Heart right ventricle (tissue), 16 donors: Measurements from ENCODE around the gene GLIPR1. TPM values are rescaled to one million over a fixed set of nuclear protein-coding genes. Genes with fewer than 3 reads are reported as not detected.
A peak's percentile ranks its signal among the peaks of the same experiment; 100 is the strongest.

ENCODE experiments used
- ATAC-seq, 8 donors: fragments of 200-7000 bp; cut with Tn5 transposase; one replicate each; pipeline ENCODE4 v1.9.1; 2020; ENCODE audit warnings: mild to moderate bottlenecking in 8 of 8, moderate library complexity in 8 of 8, moderate number of reproducible peaks in 1 of 8
- DNase-seq, 2 donors: peaks; one replicate each; pipeline ENCODE4 v3.0.0-alpha.2; 2020
- H3K27ac ChIP-seq, 10 donors: fragments of 200-600 bp; sonication (generic) in 2 of 10; one replicate each; pipeline versions ENCODE4 v1.5.0 to v1.8.0; 2020 to 2022; ENCODE audit warnings: mild to moderate bottlenecking in 3 of 10
- H3K27me3 ChIP-seq, 7 donors: fragments of 200-600 bp; one replicate each; pipeline ENCODE4 v1.8.0; 2021 to 2022; ENCODE audit warnings: mild to moderate bottlenecking in 2 of 7
- H3K36me3 ChIP-seq, 9 donors: fragments of 200-600 bp; sonication (generic) in 1 of 9; one replicate each; pipeline versions ENCODE4 v1.5.0 to v1.8.0; 2020 to 2022; ENCODE audit warnings: mild to moderate bottlenecking in 2 of 9
- H3K4me1 ChIP-seq, 9 donors: fragments of 200-600 bp; sonication (generic) in 1 of 9; one replicate each; pipeline versions ENCODE4 v1.5.0 to v1.8.0; 2020 to 2022; ENCODE audit warnings: mild to moderate bottlenecking in 4 of 9
- H3K4me3 ChIP-seq, 10 donors: fragments of 200-600 bp; sonication (generic) in 2 of 10; one replicate each; pipeline versions ENCODE4 v1.5.0 to v1.8.0; 2020 to 2022; ENCODE audit warnings: mild to moderate bottlenecking in 7 of 10, moderate library complexity in 2 of 10
- H3K9me3 ChIP-seq, 11 donors: fragments of 200-600 bp in 10 of 11; sonication (generic) in 2 of 11; one replicate each; pipeline versions ENCODE4 v1.5.0 to v1.8.0; 2013 to 2022; ENCODE audit warnings: mild to moderate bottlenecking in 2 of 11, control low read depth in 1 of 11, moderate library complexity in 1 of 11
- CTCF ChIP-seq, 9 donors: fragments of 200-600 bp; sonication (generic) in 2 of 9; IDR thresholded peaks; one replicate each; pipeline versions ENCODE4 v1.5.0 to v1.8.0; 2021 to 2022; ENCODE audit warnings: antibody characterized with exemption in 9 of 9, mild to moderate bottlenecking in 5 of 9, moderate library complexity in 1 of 9
- WGBS, 2 donors: extraction: QIAGEN DNeasy Blood & Tissue Kit; methylation state at CpG; one replicate each; pipeline ENCODE4 v1.1.7; 2013; ENCODE audit warnings: inconsistent platforms in 1 of 2; 5-methylcytosine and 5-hydroxymethylcytosine counted together
- intact Hi-C, 10 donors: fragments of 100-400 bp; cut with DNase I; formaldehyde crosslinking; loops; one replicate each; pipeline versions ENCODE4 v1.11.1 to v1.14.2; 2022
- polyA plus RNA-seq, 2 donors: library from polyadenylated mRNA; stranded (reverse); fragments of 200-250 nt; gene quantifications; one replicate each; pipeline ENCODE4 v1.2.3, GENCODE V29; 2013
- total RNA-seq, 10 donors: library from RNA; stranded (reverse); fragmentation: NEBNext Ultra II Directional in 3 of 10; extraction: Animal tissue kit (Norgen Biotek cat#: 25700) in 3 of 10; gene quantifications; one replicate each; pipeline versions ENCODE4 v1.2.1 to v1.2.4, GENCODE V29; 2021 to 2023
- donor health status: Arrhythmogenic right ventricular cardiomyopathy.
- donor health status: ischemic (EF 13 %, LVEDD 7.1; RV severe dilation, severe dysfunction).
- donor health status: healthy with polysubstance abuse.
- donor health status: DM: no; HTN: yes; CAD: no.
- donor health status: DM: no; HTN: no; CAD: no.
- donor health status: ischemic (EF 25% LVEDD 6.9; RV normal size, moderate dysfunction).
- donor health status: ischemic (EF 25% LVEDD 5.7; RV mildly dilated, moderate dysfunction).
- donor health status: healthy.
- donor health status: DM: yes; HTN: yes; CAD: no.
- donor health status: Ischemic cardiomyopathy.
- donor health status: ischemic (EF 35%, LVEDD 5.7; RV mildly dilated, moderate dysfunction).
- donor health status: nonischemic (EF 11% LVEDD 7.7; RV severe dilation, severe dysfunction).
- donor health status: DM: yes; HTN: yes; CAD: no.
- donor health status: PGD.
- donor health status: ischemic (EF 29% LVEDD 5.4; RV normal size, mild dysfunction).
- donor health status: nonischemic (EF 23%, LVEDD 6.1; RV moderate dilation, normal function).

Gene GLIPR1
- total and polyA plus RNA-seq, 12 donors = 2.0 to 25.6 (median 4.6) TPM

DNA sequence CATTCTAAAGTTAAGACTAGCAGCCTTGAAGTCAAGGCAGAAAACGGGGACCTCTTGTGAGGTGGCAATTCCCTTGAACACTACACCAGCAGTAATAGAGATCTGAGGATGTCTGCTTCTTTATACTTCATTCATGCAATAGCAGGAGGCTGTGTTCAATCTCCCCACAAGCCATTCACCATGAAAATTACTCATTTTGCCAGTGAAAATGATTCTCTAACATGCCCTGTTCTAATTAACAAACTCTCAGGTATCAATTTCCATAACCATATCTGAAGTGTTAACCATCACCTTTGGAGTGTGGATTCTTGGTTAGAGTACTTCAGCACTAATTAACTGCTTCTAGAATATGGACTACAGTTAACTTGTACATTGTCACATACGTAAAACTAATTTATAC lies 3.4 kb upstream of the GLIPR1 start:
- Histone ChIP-seq H3K36me3 (no peaks in the 10 kb centered on the region), H3K27ac (no peak overlapping the region), H3K27me3 (no peaks in the 10 kb centered on the region), H3K4me1 (peaks cover 0 to 50% (median 0%) of the 10 kb centered on the region in 9 donors), H3K4me3 (no peak overlapping the region), H3K9me3 (no peaks in the 10 kb centered on the region)
- WGBS, 2 donors = 76 to 85% methylated on average over 2 of the region's 2 CpGs
- intact Hi-C loops = no loop called here
- no peak for ATAC-seq
- no peak for TF ChIP-seq CTCF (IDR thresholded peaks at IDR 0.05)
- DNase-seq = no peak

GRCh38 chr12:75478116-75478794 lies 2.3 kb upstream of the GLIPR1 start:
- Histone ChIP-seq H3K27ac (peak overlapping the region in 3 of 10 donors; percentile 0 to 89 (median 59)), H3K9me3 (no peaks in the 10 kb centered on the region), H3K36me3 (no peaks in the 10 kb centered on the region), H3K27me3 (no peaks in the 10 kb centered on the region), H3K4me3 (no peak overlapping the region), H3K4me1 (peaks cover 0 to 52% (median 0%) of the 10 kb centered on the region in 9 donors)
- WGBS, 2 donors = 65 to 70% methylated on average over 5 of the region's 5 CpGs
- ATAC-seq (peak in 2 of 8 donors; percentile 35 to 36), DNase-seq (no peak)
- TF ChIP-seq CTCF (IDR thresholded peaks at IDR 0.05) = no peak
- intact Hi-C loops = loop anchor here in 1 of 10 donors (1.0 kb wide), 1 partner anchor 30 kb away; no protein-coding TSS in a partner anchor

- Histone ChIP-seq H3K36me3 (no peaks in the 10 kb centered on the region), H3K4me1 (peaks cover 0 to 69% (median 0%) of the 10 kb centered on the region in 9 donors), H3K27ac (peak overlapping the region in 8 of 10 donors; percentile 23 to 89 (median 58)), H3K4me3 (peak overlapping the region in 9 of 10 donors; percentile 24 to 58 (median 48)), H3K27me3 (no peaks in the 10 kb centered on the region), H3K9me3 (no peaks in the 10 kb centered on the region)
- peak in 6 of 8 donors; percentile 21 to 50 (median 36) for ATAC-seq
- no peak for TF ChIP-seq CTCF (IDR thresholded peaks at IDR 0.05)
- DNase-seq = no peak
- intact Hi-C loops = loop anchor here in 4 of 10 donors (5.0 to 10.0 kb wide), 4 partner anchors 85 to 785 kb away; partner anchors contain the start of genes GLIPR1L2 (in 3 of the 4), CAPS2 (in 2 of the 4) and GLIPR1L1 (in 2 of the 4)
- 16 to 40% methylated on average over 2 of the region's 2 CpGs for WGBS, 2 donors
Observed at GRCh38 chr12:75479963-75480461, 543 bp upstream of the GLIPR1 start.

GRCh38 chr12:75481013-75481705 lies 604 bp downstream of the GLIPR1 start:
- DNase-seq = no peak
- intact Hi-C loops = loop anchor here in 4 of 10 donors (5.0 to 10.0 kb wide), 4 partner anchors 86 to 786 kb away; partner anchors contain the start of genes GLIPR1L2 (in 3 of the 4), CAPS2 (in 2 of the 4) and GLIPR1L1 (in 2 of the 4)
- peak overlapping the region in 9 of 10 donors; percentile 24 to 58 (median 48) for H3K4me3 ChIP-seq
- no peak for TF ChIP-seq CTCF (IDR thresholded peaks at IDR 0.05)
- 53 to 71% methylated on average over 5 of the region's 5 CpGs for WGBS, 2 donors
- H3K27ac ChIP-seq = peak overlapping the region in 9 of 10 donors; percentile 28 to 89 (median 58)
- ATAC-seq = peak in 3 of 8 donors; percentile 35 to 41 (median 36)
- H3K9me3 ChIP-seq = no peaks in the 10 kb centered on the region
- peaks cover 0 to 77% (median 0%) of the 10 kb centered on the region in 9 donors for H3K4me1 ChIP-seq
- no peaks in the 10 kb centered on the region for H3K27me3 ChIP-seq
- peaks cover 0 to 6% (median 0%) of the 10 kb centered on the region in 9 donors for H3K36me3 ChIP-seq
